ENCODE data around the gene RPP30.
"Not testable (repeated sequence)": the region's sequence is repeated elsewhere in the genome, so short reads cannot be mapped to it uniquely, and the experiment has no call there.

RPP30 gene

DNA sequence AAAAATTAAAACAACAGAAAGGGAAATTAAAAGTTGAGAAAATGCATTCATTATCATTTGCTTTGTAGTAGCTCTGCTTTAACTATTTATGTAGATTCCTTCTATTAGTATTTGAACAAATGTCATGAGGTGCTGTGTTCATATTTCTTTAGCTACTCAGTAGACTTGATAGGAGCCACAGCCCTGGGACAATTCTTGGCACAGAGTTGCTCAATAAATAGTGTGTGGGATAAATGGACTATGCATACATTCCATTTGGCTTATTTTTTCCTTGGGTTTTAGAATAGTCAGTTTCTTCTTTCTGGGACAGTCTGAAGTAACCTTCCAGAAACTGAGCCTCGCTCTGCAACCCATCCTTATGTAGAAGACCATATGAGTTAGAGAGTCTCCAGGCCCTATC, 13.4 kb downstream of the RPP30 start:
- Histone ChIP-seq H3K27ac (peak overlapping the region; percentile 20), H3K27me3 (replicated peaks) (no peaks in the 10 kb centered on the region), H3K36me3 (replicated peaks) (peaks cover 15% of the 10 kb centered on the region), H3K4me3 (ENCODE audit: low read depth, low read length) (no peak overlapping the region)
- in situ Hi-C loops (cut with HindIII; ENCODE audit: low pct_ligation_motif_present, low sequenced_read_pairs), result no loop called here
- TF ChIP-seq CTCF (IDR thresholded peaks at IDR 0.05; ENCODE audit: low read depth, low read length, missing control alignments), result no peak
- peak; percentile 71 for DNase-seq

DNA sequence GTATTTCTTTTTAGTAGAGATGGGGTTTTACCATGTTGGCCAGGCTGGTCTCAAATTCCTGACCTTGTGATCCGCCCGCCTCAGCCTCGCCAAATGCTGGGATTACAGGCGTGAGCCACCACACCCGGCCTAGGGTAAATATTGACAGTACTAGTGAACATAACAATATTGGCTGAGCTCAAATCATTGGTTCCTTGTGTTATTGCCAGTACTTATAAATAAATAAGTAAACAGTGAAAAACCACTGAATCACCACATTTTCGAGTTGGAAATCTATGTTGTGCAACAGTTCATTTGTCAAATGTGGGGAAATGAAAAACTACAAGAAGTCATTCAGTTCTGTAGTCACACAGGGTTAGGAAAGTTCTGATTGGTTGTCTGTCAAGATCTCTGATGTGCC, 15.8 kb downstream of the RPP30 start:
- no peak overlapping the region for H3K4me3 ChIP-seq (ENCODE audit: low read depth, low read length)
- in situ Hi-C loops (cut with HindIII; ENCODE audit: low pct_ligation_motif_present, low sequenced_read_pairs), result no loop called here
- TF ChIP-seq CTCF (IDR thresholded peaks at IDR 0.05; ENCODE audit: low read depth, low read length, missing control alignments), result no peak
- H3K36me3 ChIP-seq (replicated peaks), result peaks cover 15% of the 10 kb centered on the region
- no peak overlapping the region for H3K27ac ChIP-seq
- no peaks in the 10 kb centered on the region for H3K27me3 ChIP-seq (replicated peaks)
- DNase-seq, result no peak

GRCh38 chr10:90888387-90888786, 16.6 kb downstream of the RPP30 start:
- Histone ChIP-seq H3K36me3 (replicated peaks) (peaks cover 15% of the 10 kb centered on the region), H3K27me3 (replicated peaks) (no peaks in the 10 kb centered on the region), H3K27ac (no peak overlapping the region), H3K4me3 (ENCODE audit: low read depth, low read length) (no peak overlapping the region)
- DNase-seq, result no peak
- in situ Hi-C loops (cut with HindIII; ENCODE audit: low pct_ligation_motif_present, low sequenced_read_pairs), result no loop called here
- no peak for TF ChIP-seq CTCF (IDR thresholded peaks at IDR 0.05; ENCODE audit: low read depth, low read length, missing control alignments)

GRCh38 chr10:90889636-90890035, 17.9 kb downstream of the RPP30 start:
- no peak for TF ChIP-seq CTCF (IDR thresholded peaks at IDR 0.05; ENCODE audit: low read depth, low read length, missing control alignments)
- no peak overlapping the region for H3K4me3 ChIP-seq (ENCODE audit: low read depth, low read length)
- H3K36me3 ChIP-seq (replicated peaks), result peaks cover 15% of the 10 kb centered on the region
- no peak overlapping the region for H3K27ac ChIP-seq
- DNase-seq, result no peak
- no peaks in the 10 kb centered on the region for H3K27me3 ChIP-seq (replicated peaks)
- in situ Hi-C loops (cut with HindIII; ENCODE audit: low pct_ligation_motif_present, low sequenced_read_pairs), result no loop called here

DNA sequence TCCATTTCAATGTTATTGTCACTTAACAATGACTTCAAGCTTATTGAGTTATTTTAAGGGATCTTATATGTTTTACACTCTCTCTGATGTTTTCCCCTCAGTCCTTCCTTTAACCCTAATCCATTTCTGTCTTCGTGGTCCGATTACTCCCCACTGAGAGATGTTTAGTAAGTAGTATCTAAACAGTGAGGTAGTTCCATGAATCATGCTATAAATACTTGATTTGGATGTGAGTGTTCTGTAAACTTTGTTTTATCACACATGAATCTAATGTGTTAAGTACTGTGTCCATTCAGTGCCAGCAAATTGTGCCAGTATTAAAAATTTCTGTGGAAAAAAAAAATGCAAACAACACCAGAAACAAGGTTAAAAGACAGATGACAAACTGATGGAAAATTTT, 18.6 kb downstream of the RPP30 start:
- in situ Hi-C loops (cut with HindIII; ENCODE audit: low pct_ligation_motif_present, low sequenced_read_pairs), result no loop called here
- Histone ChIP-seq H3K27me3 (replicated peaks) (no peaks in the 10 kb centered on the region), H3K36me3 (replicated peaks) (peaks cover 15% of the 10 kb centered on the region), H3K4me3 (ENCODE audit: low read depth, low read length) (no peak overlapping the region), H3K27ac (no peak overlapping the region)
- DNase-seq, result no peak
- no peak for TF ChIP-seq CTCF (IDR thresholded peaks at IDR 0.05; ENCODE audit: low read depth, low read length, missing control alignments)

DNA sequence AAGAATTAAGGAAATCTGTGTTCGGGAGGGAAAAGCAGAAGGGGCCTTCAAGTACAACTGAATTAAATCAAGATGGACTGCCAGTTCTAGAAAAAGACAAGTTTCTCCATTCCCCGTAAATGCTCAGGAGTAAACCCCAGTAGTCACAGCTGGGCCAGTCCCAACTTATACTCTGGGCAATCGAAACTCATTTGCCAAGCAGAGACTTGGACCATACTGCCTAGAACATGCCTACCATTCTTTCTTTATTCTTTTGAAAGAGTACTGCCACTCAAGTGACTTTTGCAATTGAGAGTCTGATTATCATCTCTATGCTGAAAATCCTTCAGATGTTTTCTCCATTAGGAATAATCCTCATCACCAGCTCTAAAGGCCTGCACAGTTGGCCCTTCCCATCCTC, 21.4 kb downstream of the RPP30 start:
- Histone ChIP-seq H3K27ac (no peak overlapping the region), H3K36me3 (replicated peaks) (peaks cover 3% of the 10 kb centered on the region), H3K27me3 (replicated peaks) (no peaks in the 10 kb centered on the region), H3K4me3 (ENCODE audit: low read depth, low read length) (no peak overlapping the region)
- DNase-seq, result no peak
- in situ Hi-C loops (cut with HindIII; ENCODE audit: low pct_ligation_motif_present, low sequenced_read_pairs), result no loop called here
- TF ChIP-seq CTCF (IDR thresholded peaks at IDR 0.05; ENCODE audit: low read depth, low read length, missing control alignments), result no peak

DNA sequence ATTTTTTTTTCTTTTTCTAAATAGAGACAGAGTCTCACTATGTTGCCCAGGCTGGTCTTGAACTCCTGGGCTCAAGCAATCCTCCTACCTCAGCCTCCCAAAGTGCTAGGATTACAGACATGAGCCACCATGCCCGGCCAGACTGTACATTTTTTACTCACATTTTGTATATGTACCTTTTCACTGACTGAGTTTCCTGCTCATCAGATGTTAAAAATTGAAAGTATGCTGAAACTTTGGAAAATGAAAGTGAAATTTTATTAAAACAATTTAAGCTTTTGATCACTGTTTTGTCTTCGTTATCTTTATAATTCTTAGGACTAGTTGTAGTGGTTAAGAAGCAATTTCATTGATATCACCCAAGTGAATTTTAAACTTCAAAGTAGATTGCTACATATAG, 25.1 kb downstream of the RPP30 start:
- H3K27ac ChIP-seq; DNase-seq; in situ Hi-C loops (cut with HindIII; ENCODE audit: low pct_ligation_motif_present, low sequenced_read_pairs); H3K27me3 ChIP-seq (replicated peaks); H3K4me3 ChIP-seq (ENCODE audit: low read depth, low read length); H3K36me3 ChIP-seq (replicated peaks): not testable (repeated sequence)
